Neural progenitor cell (in vitro differentiated cells): ENCODE data around the gene SBF1. TPM values are rescaled to one million over a fixed set of nuclear protein-coding genes. Genes with fewer than 3 reads are reported as not detected.

Source experiments
- DNase-seq: peaks from one replicate; pipeline ENCODE4 v3.0.0-alpha.2; 2016; ENCODE audit warnings: low spot score
- H2AFZ ChIP-seq: fragments of 200-600 bp; sonication (generic); replicated peaks from 2 replicates; pipeline ENCODE4 v1.6.1; 2016; ENCODE audit warnings: antibody characterized with exemption
- H3F3A ChIP-seq: fragments of 200-600 bp; sonication (generic); 2 replicates; pipeline ENCODE4 v1.6.1; 2016; ENCODE audit warnings: antibody characterized with exemption, low read depth
- H3K27ac ChIP-seq: fragments of 200-600 bp; sonication (generic); 2 replicates; pipeline ENCODE4 v1.5.1; 2016; ENCODE audit warnings: mild to moderate bottlenecking
- H3K27me3 ChIP-seq: fragments of 200-600 bp; sonication (generic); 2 replicates; pipeline ENCODE4 v1.6.1; 2016; ENCODE audit warnings: mild to moderate bottlenecking, moderate library complexity
- H3K36me3 ChIP-seq: fragments of 200-600 bp; sonication (generic); 2 replicates; pipeline ENCODE4 v1.5.1; 2016
- H3K4me1 ChIP-seq: fragments of 200-600 bp; sonication (generic); 2 replicates; pipeline ENCODE4 v1.6.1; 2016; ENCODE audit warnings: mixed run types
- H3K4me2 ChIP-seq: fragments of 200-600 bp; sonication (generic); 2 replicates; pipeline ENCODE4 v1.6.1; 2016
- H3K4me3 ChIP-seq: fragments of 200-600 bp; sonication (generic); 2 replicates; pipeline ENCODE4 v1.5.1; 2016
- H3K79me2 ChIP-seq: fragments of 200-600 bp; sonication (generic); 2 replicates; pipeline ENCODE4 v1.6.1; 2016; ENCODE audit warnings: low read depth
- H3K9ac ChIP-seq: fragments of 200-600 bp; sonication (generic); 2 replicates; pipeline ENCODE4 v1.6.1; 2016
- H3K9me3 ChIP-seq: fragments of 200-600 bp; sonication (generic); 2 replicates; pipeline ENCODE4 v1.5.1; 2016; ENCODE audit warnings: low read depth
- H4K20me1 ChIP-seq: fragments of 200-600 bp; sonication (generic); 2 replicates; pipeline ENCODE4 v1.6.1; 2016; ENCODE audit warnings: low read depth
- H3K27ac Mint-ChIP-seq: 3 replicates; pipeline ENCODE4 v1.8.0; 2021; ENCODE audit warnings: mixed read lengths
- H3K27me3 Mint-ChIP-seq: 2 replicates; pipeline ENCODE4 v1.8.0; 2022; ENCODE audit warnings: low read depth, mild to moderate bottlenecking, inconsistent platforms, moderate library complexity, mixed read lengths; ENCODE audit not compliant: insufficient read depth
- H3K36me3 Mint-ChIP-seq: 3 replicates; pipeline ENCODE4 v1.8.0; 2021; ENCODE audit warnings: mixed read lengths
- H3K4me1 Mint-ChIP-seq: 3 replicates; pipeline ENCODE4 v1.8.0; 2021; ENCODE audit warnings: mixed read lengths
- H3K4me3 Mint-ChIP-seq: 3 replicates; pipeline ENCODE4 v1.8.0; 2021; ENCODE audit warnings: mild to moderate bottlenecking, moderate library complexity, mixed read lengths
- H3K9me3 Mint-ChIP-seq: 3 replicates; pipeline ENCODE4 v1.8.0; 2020; ENCODE audit warnings: mixed read lengths
- CTCF ChIP-seq: fragments of 200-600 bp; sonication (generic); IDR thresholded peaks from 2 replicates; pipeline ENCODE4 v1.5.1; 2017; ENCODE audit warnings: antibody characterized with exemption, mild to moderate bottlenecking
- EZH2 ChIP-seq: fragments of 200-600 bp; sonication (generic); IDR thresholded peaks from 2 replicates; pipeline ENCODE4 v1.6.1; 2017; ENCODE audit warnings: antibody characterized with exemption, mild to moderate bottlenecking, moderate library complexity
- EZH2phosphoT487 ChIP-seq: fragments of 200-600 bp; sonication (generic); IDR thresholded peaks from 2 replicates; pipeline ENCODE4 v1.6.1; 2017; ENCODE audit warnings: antibody characterized with exemption
- total RNA-seq: library from RNA; depleted of rRNA; stranded (reverse); fragments of >200 nt; gene quantifications from 2 replicates; pipeline ENCODE4 v1.2.3, GENCODE V29; 2015; ENCODE audit warnings: low replicate concordance

SBF1 gene
- total RNA-seq, 1 donor from 2014 or later: 25.8 TPM

GRCh38 chr22:50463188-50463900 is 11.5 kb downstream of the SBF1 start:
- H3K4me2 ChIP-seq: no peak overlapping the region
- Mint-ChIP-seq H3K36me3 (peaks cover 15% of the 10 kb centered on the region), H3K9me3 (no peaks in the 10 kb centered on the region), H3K27me3 (peaks cover 3% of the 10 kb centered on the region), H3K27ac (no peak overlapping the region), H3K4me1 (no peaks in the 10 kb centered on the region), H3K4me3 (no peak overlapping the region)
- H3K4me3 ChIP-seq: no peak overlapping the region
- H3F3A ChIP-seq: no peaks in the 10 kb centered on the region
- H3K27ac ChIP-seq: no peak overlapping the region
- no peak for TF ChIP-seq CTCF
- no peak for TF ChIP-seq EZH2
- TF ChIP-seq EZH2phosphoT487: no peak
- no peaks in the 10 kb centered on the region for H3K4me1 ChIP-seq
- DNase-seq: no peak
- no peaks in the 10 kb centered on the region for H3K27me3 ChIP-seq
- no peaks in the 10 kb centered on the region for H3K36me3 ChIP-seq
- no peaks in the 10 kb centered on the region for H3K9me3 ChIP-seq
- peaks cover 20% of the 10 kb centered on the region for H4K20me1 ChIP-seq
- H3K79me2 ChIP-seq: peaks cover 2% of the 10 kb centered on the region
- no peak overlapping the region for H2AFZ ChIP-seq
- H3K9ac ChIP-seq: no peak overlapping the region

GRCh38 chr22:50461979-50462540 is 12.8 kb downstream of the SBF1 start:
- Mint-ChIP-seq H3K36me3 (peaks cover 19% of the 10 kb centered on the region), H3K9me3 (no peaks in the 10 kb centered on the region), H3K27ac (no peak overlapping the region), H3K27me3 (peaks cover 3% of the 10 kb centered on the region), H3K4me3 (no peak overlapping the region), H3K4me1 (no peaks in the 10 kb centered on the region)
- no peak overlapping the region for H2AFZ ChIP-seq
- no peak overlapping the region for H3K4me3 ChIP-seq
- H3K9ac ChIP-seq: no peak overlapping the region
- H3K4me2 ChIP-seq: no peak overlapping the region
- H3K79me2 ChIP-seq: no peaks in the 10 kb centered on the region
- no peak for TF ChIP-seq EZH2
- TF ChIP-seq EZH2phosphoT487: no peak
- TF ChIP-seq CTCF: no peak
- no peak overlapping the region for H3K27ac ChIP-seq
- peaks cover 8% of the 10 kb centered on the region for H4K20me1 ChIP-seq
- no peaks in the 10 kb centered on the region for H3K9me3 ChIP-seq
- no peaks in the 10 kb centered on the region for H3F3A ChIP-seq
- H3K36me3 ChIP-seq: no peaks in the 10 kb centered on the region
- H3K27me3 ChIP-seq: no peaks in the 10 kb centered on the region
- no peak for DNase-seq
- no peaks in the 10 kb centered on the region for H3K4me1 ChIP-seq

GRCh38 chr22:50461536-50461935 is 13.3 kb downstream of the SBF1 start:
- Mint-ChIP-seq H3K36me3 (peaks cover 15% of the 10 kb centered on the region), H3K4me1 (no peaks in the 10 kb centered on the region), H3K4me3 (no peak overlapping the region), H3K9me3 (no peaks in the 10 kb centered on the region), H3K27me3 (peaks cover 3% of the 10 kb centered on the region), H3K27ac (no peak overlapping the region)
- Histone ChIP-seq H3K27ac (no peak overlapping the region), H3K4me1 (no peaks in the 10 kb centered on the region), H3K27me3 (no peaks in the 10 kb centered on the region), H3K4me2 (no peak overlapping the region), H3F3A (no peaks in the 10 kb centered on the region), H3K9ac (no peak overlapping the region), H2AFZ (no peak overlapping the region), H3K4me3 (no peak overlapping the region), H4K20me1 (peaks cover 5% of the 10 kb centered on the region), H3K36me3 (no peaks in the 10 kb centered on the region), H3K9me3 (no peaks in the 10 kb centered on the region), H3K79me2 (no peaks in the 10 kb centered on the region)
- DNase-seq: no peak
- TF ChIP-seq EZH2phosphoT487: no peak
- TF ChIP-seq CTCF: no peak
- TF ChIP-seq EZH2: no peak
